RWPE1 (cell line): Measurements from ENCODE around the gene DHRS12.

ENCODE experiments used
- CTCF ChIA-PET: fragments of 350-600 bp; sonication (Branson Sonifier 250); formaldehyde crosslinking; extraction: SDS; loops from one replicate; lab custom pipeline; 2021; lab: Yijun Ruan, JAX
- POLR2A ChIA-PET: fragments of 400-600 bp; formaldehyde crosslinking; extraction: SDS; loops from one replicate; lab custom pipeline; 2020; ENCODE audit warnings: antibody characterized with exemption; ENCODE audit not compliant: low non-redundant PET; lab: Yijun Ruan, JAX
- DNase-seq: peaks from one replicate; pipeline ENCODE4 v3.0.0; 2012; ENCODE audit warnings: low spot score
- H3K27ac ChIP-seq: fragments of 450-650 bp; 2 replicates; pipeline ENCODE4 v1.5.1; 2017
- CTCF ChIP-seq: fragments of 450-650 bp; conservative IDR thresholded peaks from 2 replicates; pipeline ENCODE4 v1.5.1; 2017; ENCODE audit warnings: low read depth, mild to moderate bottlenecking

DHRS12 gene

DNA sequence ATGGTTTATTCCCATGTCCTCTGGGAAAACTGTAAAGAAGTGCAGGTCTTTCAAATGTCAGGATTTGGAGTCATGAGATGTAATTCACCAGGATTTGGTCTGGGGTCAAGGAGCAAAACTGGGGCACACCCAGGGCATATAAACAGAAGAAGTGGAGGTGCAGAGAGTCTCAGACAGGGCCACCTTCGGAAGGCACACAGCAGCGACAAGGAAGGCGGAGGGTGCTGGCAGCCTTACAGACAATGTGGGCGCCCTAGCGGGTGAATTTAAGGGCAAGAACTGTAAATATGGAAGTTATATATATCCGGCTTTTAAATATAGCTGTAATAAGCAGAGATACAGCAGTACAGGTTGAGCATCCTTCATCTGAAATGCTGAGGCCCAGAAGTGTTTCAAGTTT, 31.2 kb downstream of the DHRS12 start:
- POLR2A ChIA-PET: no interaction called here
- TF ChIP-seq CTCF: no peak
- no peak for DNase-seq
- CTCF ChIA-PET: no interaction called here
- no peak overlapping the region for H3K27ac ChIP-seq

GRCh38 chr13:51772105-51772455, 31.9 kb downstream of the DHRS12 start:
- no peak for DNase-seq
- TF ChIP-seq CTCF: no peak
- ChIA-PET POLR2A (no interaction called here), CTCF (no interaction called here)
- H3K27ac ChIP-seq: no peak overlapping the region

DNA sequence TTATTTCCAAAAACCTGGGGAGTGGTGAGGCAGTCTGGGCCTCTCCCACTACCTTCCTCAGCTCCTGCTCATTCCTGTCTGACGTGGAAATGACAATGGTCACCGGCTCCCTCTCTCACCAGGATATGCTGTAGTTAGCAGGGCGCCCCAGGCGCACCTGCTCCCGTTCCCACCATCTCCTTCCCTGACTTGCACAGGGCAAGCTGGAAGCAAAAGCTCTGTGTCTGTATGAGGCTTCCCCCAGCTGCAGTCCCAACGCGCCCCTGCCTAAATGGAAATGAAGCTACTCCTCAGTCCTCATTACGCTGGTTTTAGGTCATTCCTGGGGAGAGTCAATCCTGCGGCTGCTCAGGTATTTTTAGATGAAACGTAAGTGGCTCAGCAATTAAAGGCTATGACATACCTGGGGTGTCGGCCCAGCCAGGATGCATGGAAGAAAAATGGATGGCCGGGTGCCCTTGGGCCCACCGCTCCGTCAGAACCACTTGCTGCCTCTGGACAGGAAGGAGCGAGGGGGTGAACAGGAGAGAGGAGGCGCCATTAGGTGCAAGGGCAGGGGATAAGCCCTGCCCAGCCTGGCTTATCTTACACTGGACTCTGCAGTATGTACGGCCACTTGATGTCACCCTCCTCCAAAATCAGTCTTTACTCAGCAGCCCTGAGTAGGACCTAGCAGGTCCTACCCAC, 32.4 kb downstream of the DHRS12 start:
- TF ChIP-seq CTCF: no peak
- ChIA-PET POLR2A (no interaction called here), CTCF (interaction anchor here (0.7 kb wide), 1 partner anchor 27 kb away, joined by 3 read pairs; no protein-coding TSS in a partner anchor)
- no peak overlapping the region for H3K27ac ChIP-seq
- DNase-seq: no peak

GRCh38 chr13:51770681-51771417, 33.1 kb downstream of the DHRS12 start:
- DNase-seq: no peak
- POLR2A ChIA-PET: no interaction called here
- TF ChIP-seq CTCF: no peak
- no peak overlapping the region for H3K27ac ChIP-seq
- CTCF ChIA-PET: interaction anchor here (0.7 kb wide), 1 partner anchor 96 kb away, joined by 3 read pairs; no protein-coding TSS in a partner anchor

DNA sequence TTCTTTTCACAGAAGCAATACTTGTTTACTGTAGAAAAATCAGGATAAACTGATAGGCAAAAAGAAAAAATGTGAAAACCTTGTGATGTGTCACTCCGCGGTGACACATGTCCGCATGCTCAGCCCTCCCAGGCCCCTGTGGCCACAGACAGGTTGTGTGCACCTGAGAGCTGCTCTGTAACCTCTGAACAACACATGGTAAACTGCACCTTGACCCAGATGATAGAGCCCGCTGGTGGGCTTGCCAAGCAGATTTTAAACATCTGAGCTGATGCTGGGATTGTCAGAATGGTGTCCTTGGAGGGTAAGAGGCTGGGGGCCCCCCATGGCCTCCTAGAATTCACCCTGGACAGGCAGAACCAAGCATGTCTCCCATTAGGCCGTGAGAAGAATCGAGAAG, 33.8 kb downstream of the DHRS12 start:
- ChIA-PET POLR2A (no interaction called here), CTCF (interaction anchor here (0.7 kb wide), 1 partner anchor 95 kb away, joined by 3 read pairs; no protein-coding TSS in a partner anchor)
- no peak for DNase-seq
- no peak for TF ChIP-seq CTCF
- H3K27ac ChIP-seq: peak overlapping the region; percentile 53

GRCh38 chr13:51769455-51770127, 34.4 kb downstream of the DHRS12 start:
- TF ChIP-seq CTCF: no peak
- ChIA-PET CTCF (interaction anchor here (0.7 kb wide), 1 partner anchor 94 kb away, joined by 3 read pairs; no protein-coding TSS in a partner anchor), POLR2A (no interaction called here)
- peak overlapping the region; percentile 53 for H3K27ac ChIP-seq
- no peak for DNase-seq
